PC-3 (cell line): ENCODE results near the gene CDH4.

Experiments
- EZH2 ChIP-seq: fragments of 300-600 bp; sonication (generic); IDR thresholded peaks from one replicate; pipeline ENCODE4 v1.6.1; 2017; ENCODE audit warnings: antibody characterized with exemption, mild to moderate bottlenecking, low read length; ENCODE audit not compliant: unreplicated experiment
- EZH2phosphoT487 ChIP-seq: fragments of 300-600 bp; sonication (generic); IDR thresholded peaks from 2 replicates; pipeline ENCODE4 v1.6.1; 2018; ENCODE audit warnings: mild to moderate bottlenecking, antibody characterized with exemption, low read length, borderline replicate concordance
- TF ChIP-seq, protein P1 (sequence below): fragments of 300-600 bp; sonication (generic); conservative IDR thresholded peaks from 2 replicates; pipeline ENCODE4 v1.5.1; 2017; ENCODE audit warnings: antibody characterized with exemption, low read depth, mild to moderate bottlenecking, low read length

GRCh38 chr20:61735503-61735785 lies 483.4 kb downstream of the CDH4 start:
- TF ChIP-seq EZH2phosphoT487 (no peak), EZH2 (no peak)
- TF ChIP-seq, protein P1, sequence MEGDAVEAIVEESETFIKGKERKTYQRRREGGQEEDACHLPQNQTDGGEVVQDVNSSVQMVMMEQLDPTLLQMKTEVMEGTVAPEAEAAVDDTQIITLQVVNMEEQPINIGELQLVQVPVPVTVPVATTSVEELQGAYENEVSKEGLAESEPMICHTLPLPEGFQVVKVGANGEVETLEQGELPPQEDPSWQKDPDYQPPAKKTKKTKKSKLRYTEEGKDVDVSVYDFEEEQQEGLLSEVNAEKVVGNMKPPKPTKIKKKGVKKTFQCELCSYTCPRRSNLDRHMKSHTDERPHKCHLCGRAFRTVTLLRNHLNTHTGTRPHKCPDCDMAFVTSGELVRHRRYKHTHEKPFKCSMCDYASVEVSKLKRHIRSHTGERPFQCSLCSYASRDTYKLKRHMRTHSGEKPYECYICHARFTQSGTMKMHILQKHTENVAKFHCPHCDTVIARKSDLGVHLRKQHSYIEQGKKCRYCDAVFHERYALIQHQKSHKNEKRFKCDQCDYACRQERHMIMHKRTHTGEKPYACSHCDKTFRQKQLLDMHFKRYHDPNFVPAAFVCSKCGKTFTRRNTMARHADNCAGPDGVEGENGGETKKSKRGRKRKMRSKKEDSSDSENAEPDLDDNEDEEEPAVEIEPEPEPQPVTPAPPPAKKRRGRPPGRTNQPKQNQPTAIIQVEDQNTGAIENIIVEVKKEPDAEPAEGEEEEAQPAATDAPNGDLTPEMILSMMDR, result no peak
